GM19468 (cell line): ENCODE data around the gene RAB5A.
"Not testable (repeated sequence)": the region's sequence is repeated elsewhere in the genome, so short reads cannot be mapped to it uniquely, and the experiment has no call there.

Experiments
- ATAC-seq: cut with Tn5 transposase; IDR thresholded peaks from one replicate; pipeline ENCODE4 v1.9.1; 2021; ENCODE audit warnings: mild to moderate bottlenecking, moderate library complexity, moderate number of reproducible peaks; ENCODE audit not compliant: unreplicated experiment; ENCODE audit errors: extremely low read depth

Gene RAB5A

DNA sequence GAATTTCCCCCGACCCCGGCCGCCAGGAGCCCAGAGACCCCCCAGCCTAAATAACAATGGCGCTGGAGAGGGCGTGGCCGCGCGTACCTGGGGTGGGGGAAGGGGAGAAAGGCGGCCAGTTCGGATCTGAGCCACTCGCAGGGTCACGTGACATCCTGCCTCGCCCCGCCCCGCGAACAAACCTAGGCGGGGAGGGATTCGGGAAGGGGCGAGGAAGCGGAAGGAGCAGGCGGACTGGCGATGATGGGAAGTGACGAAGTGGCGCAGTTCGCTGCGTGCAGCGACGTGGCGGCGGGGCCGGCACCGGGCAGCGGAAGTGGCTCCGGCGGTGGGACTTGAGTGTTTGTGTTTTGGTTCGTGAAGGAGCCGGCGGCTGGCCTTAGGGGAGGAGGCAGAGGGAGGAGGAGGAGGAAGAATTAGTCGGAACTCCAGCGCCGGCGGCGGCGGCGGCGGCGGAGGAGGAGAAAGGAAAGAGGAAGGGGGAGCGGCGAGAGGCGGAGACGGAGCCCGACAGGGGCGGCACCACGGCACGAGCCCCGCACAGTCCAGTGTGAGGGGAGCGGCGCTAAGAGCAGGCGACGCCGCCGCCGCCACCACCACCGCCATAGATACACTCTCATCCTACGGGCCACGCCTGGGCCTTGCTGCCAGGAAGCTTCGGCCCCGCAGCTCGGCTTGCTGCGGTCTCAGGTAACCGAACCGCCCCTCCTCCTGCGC, at the start of gene RAB5A:
Gene RAB5A (plus strand): TSS at position 266 of the 717 bp plus-strand sequence. CDS start 3,802 bp downstream, outside the sequence.
- peak; percentile 98 for ATAC-seq

DNA sequence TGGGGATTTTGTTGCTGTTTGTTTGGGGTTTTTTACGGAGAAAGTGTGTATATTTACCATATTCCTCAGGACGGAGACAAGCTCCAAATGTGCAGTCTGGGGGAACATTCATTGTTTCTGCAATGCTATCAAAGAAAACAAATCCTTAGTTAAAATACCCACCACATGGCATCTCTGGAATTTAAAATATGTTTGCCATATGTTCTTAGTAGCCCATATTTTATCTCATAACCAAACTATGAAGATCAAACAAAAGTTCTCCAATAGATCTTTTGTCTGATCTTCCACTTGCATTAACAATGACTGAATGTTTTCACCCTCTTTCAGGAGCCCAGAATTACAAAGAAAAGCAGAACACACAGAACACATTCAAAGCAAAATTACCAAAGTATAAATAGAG, 48.2 kb upstream of the RAB5A start:
- ATAC-seq = no peak

GRCh38 chr3:19899264-19899663, 47.6 kb upstream of the RAB5A start:
- no peak for ATAC-seq

DNA sequence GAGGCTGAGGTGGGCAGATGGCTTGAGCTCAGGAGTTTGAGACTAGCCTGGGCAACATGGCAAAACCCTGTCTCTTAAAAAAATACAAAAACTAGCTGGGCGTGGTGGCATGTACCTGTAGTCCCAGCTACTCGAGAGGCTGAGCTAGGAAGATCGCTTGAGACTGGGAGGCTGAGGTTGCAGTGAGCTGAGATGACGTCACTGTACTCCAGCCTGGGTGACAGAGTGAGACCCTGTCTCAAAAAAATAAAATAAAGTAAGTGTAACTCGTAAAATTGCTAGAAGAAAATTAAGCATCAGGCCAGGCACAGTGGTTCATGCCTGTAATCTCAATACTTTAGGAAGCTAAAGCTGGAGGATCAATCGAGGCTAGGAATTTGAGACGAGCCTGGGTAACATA, 47.1 kb upstream of the RAB5A start:
- ATAC-seq = not testable (repeated sequence)

GRCh38 chr3:19901337-19901736, 45.6 kb upstream of the RAB5A start:
- no peak for ATAC-seq

- no peak for ATAC-seq
Measured at GRCh38 chr3:19901918-19902317, 45.0 kb upstream of the RAB5A start.

DNA sequence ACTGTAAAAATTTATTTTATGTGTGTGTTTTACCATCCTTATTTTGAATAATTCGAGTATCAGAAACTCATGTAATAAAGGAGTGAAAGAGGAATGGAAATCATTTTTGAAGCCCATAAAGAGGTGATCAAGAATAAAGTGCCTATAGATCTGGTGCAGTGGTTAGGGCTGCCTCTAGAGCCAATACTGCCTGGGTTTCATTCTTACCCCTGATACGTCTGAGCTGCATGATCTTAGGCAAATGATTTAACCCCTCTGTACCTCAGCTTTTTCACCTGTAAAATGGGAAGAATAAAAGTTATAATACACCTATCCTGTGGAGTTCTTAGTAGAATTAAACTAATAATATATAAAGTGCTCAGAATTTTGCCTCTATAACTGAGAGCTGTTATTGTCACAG, 43.2 kb upstream of the RAB5A start:
- no peak for ATAC-seq

DNA sequence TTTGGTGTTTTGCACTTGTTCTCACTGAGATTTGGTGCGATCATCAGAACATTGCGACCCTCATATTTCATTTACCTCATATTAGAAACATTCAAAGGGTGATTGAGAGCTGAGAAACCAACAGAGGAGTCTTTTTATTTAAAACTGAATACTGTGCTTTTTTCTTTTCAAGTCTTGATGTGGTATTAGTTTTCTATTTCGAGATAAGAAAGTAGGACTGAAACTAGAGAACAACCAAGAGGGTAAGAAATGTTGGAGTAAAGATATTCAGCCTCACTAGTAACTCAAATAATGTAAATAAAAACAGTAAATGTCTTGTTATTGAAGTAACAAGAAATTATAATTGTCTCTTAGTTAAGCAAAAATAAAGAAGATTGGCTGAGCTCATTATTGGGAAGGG, 39.4 kb upstream of the RAB5A start:
- ATAC-seq = no peak

DNA sequence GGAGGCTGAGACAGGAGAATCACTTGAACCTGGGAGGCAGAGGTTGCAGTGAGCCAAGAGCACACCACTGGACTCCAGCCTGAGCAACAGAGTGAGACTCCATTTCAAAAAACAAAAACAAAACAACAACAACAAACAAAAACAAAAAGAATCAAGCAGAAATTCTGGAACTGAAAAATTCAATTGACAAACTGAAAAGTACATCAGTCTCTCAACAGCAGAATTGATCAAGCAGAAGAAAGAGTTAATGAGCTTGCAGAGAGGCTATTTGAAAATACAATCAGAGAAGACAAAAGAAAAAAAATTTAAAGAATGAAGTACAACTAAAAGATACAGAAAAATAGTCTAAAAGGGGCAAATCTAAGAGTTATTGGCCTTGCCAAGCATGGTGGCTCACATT, 35.4 kb upstream of the RAB5A start:
- ATAC-seq = no peak

GRCh38 chr3:19917167-19917566, 29.7 kb upstream of the RAB5A start:
- no peak for ATAC-seq

DNA sequence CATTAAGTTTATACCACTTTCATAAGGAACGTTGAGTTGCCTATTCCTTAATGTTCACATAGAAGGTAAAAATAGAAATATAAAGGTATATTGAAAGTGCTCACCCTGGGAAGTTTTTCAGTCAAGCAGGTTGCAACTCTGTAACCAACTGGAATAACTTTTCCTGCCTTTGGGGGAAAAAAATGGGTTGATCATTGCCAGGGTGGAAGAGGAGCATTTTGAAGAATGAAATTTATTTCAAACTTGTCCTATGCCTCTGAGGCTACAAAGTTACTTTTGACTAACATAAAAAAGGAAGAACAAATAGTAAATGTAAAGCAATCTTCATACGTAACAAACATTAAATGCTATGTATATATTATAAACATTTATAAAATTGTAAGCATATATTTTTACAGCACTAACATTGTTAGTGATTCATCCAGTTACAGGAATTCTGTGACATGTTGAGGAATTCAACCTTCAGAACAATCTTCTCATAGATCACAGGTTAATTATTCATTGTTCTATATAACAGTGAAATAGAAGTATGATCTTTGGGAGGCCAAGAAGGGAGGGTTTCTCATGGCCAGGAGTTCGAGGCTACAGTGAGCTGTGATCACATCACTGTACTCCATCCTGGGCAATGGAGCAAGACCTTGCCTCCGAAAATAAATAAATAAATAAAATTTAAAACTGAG, 26.4 kb upstream of the RAB5A start:
- no peak for ATAC-seq

GRCh38 chr3:19931180-19931692, 15.7 kb upstream of the RAB5A start:
- peak; percentile 60 for ATAC-seq

DNA sequence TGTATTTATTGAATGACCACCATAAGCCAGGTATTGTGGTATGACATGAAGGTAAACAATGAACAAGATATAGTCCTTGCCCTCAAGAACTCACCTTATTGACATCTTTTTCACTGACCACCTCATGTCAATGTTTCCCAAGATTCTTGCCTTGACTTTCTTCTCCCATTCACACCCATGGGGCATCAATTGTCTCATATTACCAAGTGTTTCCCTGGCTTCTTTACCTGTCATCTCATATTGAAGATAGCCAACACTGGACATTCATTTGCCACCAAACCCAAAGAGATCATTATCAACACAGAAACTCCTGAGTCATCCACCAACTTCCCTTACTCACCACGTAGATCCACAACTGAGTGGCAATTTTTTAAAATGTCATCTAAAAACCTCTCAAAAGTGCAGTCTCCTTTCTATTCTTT, 15.1 kb upstream of the RAB5A start:
- peak; percentile 35 for ATAC-seq

- ATAC-seq = no peak
Measured at GRCh38 chr3:19932422-19932821, 14.5 kb upstream of the RAB5A start.

DNA sequence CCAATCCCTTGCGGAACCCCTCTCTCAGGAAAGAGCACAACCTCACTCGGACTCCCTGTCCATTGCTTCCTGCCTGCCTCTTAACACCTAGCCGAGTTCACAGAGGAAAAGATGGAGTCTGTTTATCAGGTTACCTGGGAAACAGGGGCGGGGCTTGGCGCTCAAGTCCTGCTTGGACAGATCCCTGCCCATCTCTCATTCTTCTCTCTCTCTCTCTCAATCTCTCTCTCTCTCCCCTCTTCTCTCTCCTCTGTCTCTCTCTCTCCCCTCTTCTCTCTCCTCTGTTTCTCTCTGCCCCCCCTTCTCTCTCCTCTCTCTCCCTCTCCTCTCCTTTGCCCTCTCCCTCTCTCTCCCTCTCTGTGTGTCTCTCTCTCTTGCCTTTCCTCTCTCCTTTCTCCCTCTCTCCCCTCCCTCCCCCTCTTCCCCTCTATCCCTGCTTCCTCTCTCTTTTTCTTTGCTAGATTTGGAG, 12.8 kb upstream of the RAB5A start, which contains the start of gene EFHB:
Gene EFHB (minus strand): TSS at position 120 of the 469 bp plus-strand sequence. CDS start 199 bp downstream, outside the sequence.
- no peak for ATAC-seq

- no peak for ATAC-seq
Measured at GRCh38 chr3:19937459-19938294, 9.2 kb upstream of the RAB5A start.

DNA sequence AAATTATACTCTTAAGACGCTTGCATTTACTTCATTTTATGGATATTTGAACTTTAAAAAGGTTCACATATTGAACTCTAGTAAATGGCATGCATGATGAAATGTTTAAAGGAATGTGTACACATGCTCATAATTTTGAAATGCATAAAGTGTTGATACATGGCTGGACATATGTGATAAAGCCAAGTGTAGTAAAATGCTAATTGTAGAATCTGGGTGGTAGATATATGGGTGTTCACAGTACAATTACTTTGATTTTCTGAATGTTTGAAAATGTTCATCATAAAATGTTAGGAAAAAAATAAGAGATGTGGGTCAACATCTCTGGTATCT, 8.6 kb upstream of the RAB5A start:
- ATAC-seq = no peak

GRCh38 chr3:19940643-19941042, 6.3 kb upstream of the RAB5A start:
- ATAC-seq = no peak

DNA sequence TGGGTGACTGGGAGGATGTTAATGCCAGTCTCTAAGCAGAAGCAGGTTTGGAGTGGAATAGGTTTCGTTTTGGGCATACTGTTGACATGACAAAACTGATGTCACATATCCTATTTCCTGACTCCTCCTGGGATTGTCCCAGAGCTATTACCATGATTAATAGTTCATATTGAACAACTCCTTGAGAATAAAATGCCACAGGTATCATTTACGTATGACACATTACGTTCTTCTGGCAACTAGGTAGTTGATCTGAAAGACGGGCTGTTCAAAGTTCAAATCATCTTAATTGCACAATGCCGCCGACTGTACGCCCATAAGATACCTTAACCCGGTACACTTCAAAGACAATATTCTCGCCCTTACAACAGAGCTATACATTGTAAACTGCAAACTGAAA, 1.4 kb upstream of the RAB5A start:
- no peak for ATAC-seq

DNA sequence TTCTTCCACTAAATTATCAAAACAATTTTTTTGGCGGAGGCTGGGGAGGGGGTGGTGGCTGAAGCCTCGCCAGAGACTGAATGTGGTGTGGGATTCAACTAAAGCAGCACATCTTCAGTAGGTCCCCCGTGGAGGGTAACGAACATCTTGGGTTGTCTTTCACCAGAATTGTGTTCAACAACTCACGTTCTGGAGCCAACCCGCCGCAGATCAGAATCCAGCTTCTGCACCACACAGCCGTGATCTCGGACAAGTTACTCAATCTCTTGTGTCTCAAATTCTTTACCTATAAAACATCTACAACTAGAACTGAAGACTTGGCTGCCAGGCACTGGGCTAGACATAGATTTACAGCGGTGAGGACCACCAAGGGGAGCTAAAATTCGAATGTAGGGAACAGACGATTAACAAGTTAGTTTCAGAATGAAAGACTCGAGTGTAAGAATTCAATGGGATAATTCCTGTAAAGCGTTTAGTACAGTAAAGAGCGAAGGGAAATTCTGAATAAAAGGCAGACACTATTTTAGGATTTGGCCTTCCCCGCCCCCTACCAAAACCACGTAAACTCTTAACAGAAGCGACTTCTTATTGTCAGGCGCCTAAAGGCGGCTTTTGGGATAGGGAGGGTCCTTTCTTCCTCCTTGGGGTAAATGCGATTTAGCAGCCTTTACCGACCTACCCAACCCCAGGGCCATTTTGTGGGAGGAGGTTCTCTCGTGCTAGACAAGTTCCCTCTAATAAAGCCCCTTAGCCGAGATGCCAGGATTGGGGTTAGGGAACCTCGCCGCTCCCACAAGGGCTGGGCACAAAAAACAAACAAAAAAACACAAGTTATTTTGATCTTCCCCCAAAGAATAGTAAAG, 697 bp upstream of the RAB5A start:
- no peak for ATAC-seq
